Progenitor cell of endocrine pancreas (in vitro differentiated cells): ENCODE measurements around the gene OLFM1. TPM values are rescaled to one million over a fixed set of nuclear protein-coding genes. Genes with fewer than 3 reads are reported as not detected.

Experiments
- DNase-seq: peaks from one replicate; pipeline ENCODE4 v3.0.0; 2021; ENCODE audit warnings: low spot score; ENCODE audit not compliant: unreplicated experiment
- H3K27ac Mint-ChIP-seq: 2 replicates; pipeline ENCODE4 v1.8.0; 2021; ENCODE audit warnings: mild to moderate bottlenecking, moderate library complexity, mixed read lengths
- H3K27me3 Mint-ChIP-seq: 2 replicates; pipeline ENCODE4 v1.8.0; 2021; ENCODE audit warnings: mixed read lengths
- H3K36me3 Mint-ChIP-seq: 2 replicates; pipeline ENCODE4 v1.8.0; 2022; ENCODE audit warnings: mixed read lengths; ENCODE audit not compliant: insufficient read depth
- H3K4me1 Mint-ChIP-seq: 2 replicates; pipeline ENCODE4 v1.8.0; 2021; ENCODE audit warnings: low read depth, mixed read lengths
- H3K4me3 Mint-ChIP-seq: 2 replicates; pipeline ENCODE4 v1.8.0; 2021; ENCODE audit warnings: low read depth, mild to moderate bottlenecking, moderate library complexity, mixed read lengths
- H3K9me3 Mint-ChIP-seq: 2 replicates; pipeline ENCODE4 v1.8.0; 2021; ENCODE audit warnings: low read depth, mixed read lengths
- CTCF ChIP-seq: fragments of 200-600 bp; sonication (generic); IDR thresholded peaks from one replicate; pipeline ENCODE4 v1.5.0; 2021; ENCODE audit warnings: antibody characterized with exemption, mild to moderate bottlenecking; ENCODE audit not compliant: unreplicated experiment
- long read RNA-seq: library from polyadenylated mRNA; unstranded; transcript quantifications from one replicate; pipeline ENCODE4 v2.0.0, GENCODE V29; 2020
- total RNA-seq: library from RNA; stranded (reverse); gene quantifications from 2 replicates; pipeline ENCODE4 v1.2.1, GENCODE V29; 2021

The OLFM1 gene
- 1.7 and 1.8 TPM in 2 replicates for total RNA-seq
- long read RNA-seq = 0 reads

- Mint-ChIP-seq H3K27ac (no peak within 1 kb of the TSS), H3K4me3 (no peak within 1 kb of the TSS), H3K9me3 (no peaks in the 10 kb centered on the region), H3K4me1 (peaks cover 10% of the 10 kb centered on the region), H3K27me3 (peaks cover 79% of the 10 kb centered on the region), H3K36me3 (no peaks in the 10 kb centered on the region)
- peak; percentile 64 for TF ChIP-seq CTCF
- DNase-seq = peak; percentile 53
These were observed at the start of gene OLFM1 for GRCh38 chr9:135087489-135087792. Gene OLFM1, plus strand, starts transcription at chr9:135087668. Its CDS starts 322 bp downstream, at chr9:135087990.

- H3K4me3 Mint-ChIP-seq = no peak overlapping the region
- no peaks in the 10 kb centered on the region for H3K9me3 Mint-ChIP-seq
These were observed 49.1 kb upstream of the OLFM1 start for GRCh38 chr9:135038331-135038730.

GRCh38 chr9:135038826-135039225 is 48.6 kb upstream of the OLFM1 start:
- Mint-ChIP-seq H3K4me1 (peaks cover 2% of the 10 kb centered on the region), H3K27ac (no peak overlapping the region), H3K4me3 (no peak overlapping the region), H3K9me3 (no peaks in the 10 kb centered on the region), H3K27me3 (peaks cover 33% of the 10 kb centered on the region), H3K36me3 (no peaks in the 10 kb centered on the region)
- no peak for TF ChIP-seq CTCF
- DNase-seq = no peak

More at GRCh38 chr9:135038331-135038730, 49.1 kb upstream of the OLFM1 start:
- peaks cover 33% of the 10 kb centered on the region for H3K27me3 Mint-ChIP-seq
- no peak for DNase-seq
- no peaks in the 10 kb centered on the region for H3K36me3 Mint-ChIP-seq
- H3K27ac Mint-ChIP-seq = no peak overlapping the region
- TF ChIP-seq CTCF = no peak
- peaks cover 2% of the 10 kb centered on the region for H3K4me1 Mint-ChIP-seq

- Mint-ChIP-seq H3K9me3 (no peaks in the 10 kb centered on the region), H3K27me3 (peaks cover 31% of the 10 kb centered on the region), H3K4me3 (no peak overlapping the region), H3K27ac (no peak overlapping the region), H3K36me3 (no peaks in the 10 kb centered on the region), H3K4me1 (peaks cover 2% of the 10 kb centered on the region)
- no peak for DNase-seq
- no peak for TF ChIP-seq CTCF
These were observed 48.1 kb upstream of the OLFM1 start for GRCh38 chr9:135039266-135039870.

- H3K4me3 Mint-ChIP-seq = no peak overlapping the region
- H3K9me3 Mint-ChIP-seq = no peaks in the 10 kb centered on the region
- no peak for DNase-seq
- peaks cover 27% of the 10 kb centered on the region for H3K27me3 Mint-ChIP-seq
- peaks cover 2% of the 10 kb centered on the region for H3K4me1 Mint-ChIP-seq
- H3K36me3 Mint-ChIP-seq = no peaks in the 10 kb centered on the region
- no peak overlapping the region for H3K27ac Mint-ChIP-seq
- no peak for TF ChIP-seq CTCF
These were observed 47.4 kb upstream of the OLFM1 start for GRCh38 chr9:135039916-135040645.
